Renal cortical epithelial cell (primary cell): ENCODE measurements around the gene NTRK1. TPM values are rescaled to one million over a fixed set of nuclear protein-coding genes. Genes with fewer than 3 reads are reported as not detected.
"Not testable (repeated sequence)": the region's sequence is repeated elsewhere in the genome, so short reads cannot be mapped to it uniquely, and the experiment has no call there.

Experiments used
- DNase-seq: peaks from one replicate; pipeline ENCODE4 v3.0.0-alpha.2; 2011; ENCODE audit warnings: low read depth
- total RNA-seq: library from RNA; depleted of rRNA; stranded (reverse); fragments of >200 nt; gene quantifications from 2 replicates; pipeline ENCODE4 v1.2.3, GENCODE V29; 2014

Gene NTRK1
- total RNA-seq, 1 donor from 2014 or later: not detected

DNA sequence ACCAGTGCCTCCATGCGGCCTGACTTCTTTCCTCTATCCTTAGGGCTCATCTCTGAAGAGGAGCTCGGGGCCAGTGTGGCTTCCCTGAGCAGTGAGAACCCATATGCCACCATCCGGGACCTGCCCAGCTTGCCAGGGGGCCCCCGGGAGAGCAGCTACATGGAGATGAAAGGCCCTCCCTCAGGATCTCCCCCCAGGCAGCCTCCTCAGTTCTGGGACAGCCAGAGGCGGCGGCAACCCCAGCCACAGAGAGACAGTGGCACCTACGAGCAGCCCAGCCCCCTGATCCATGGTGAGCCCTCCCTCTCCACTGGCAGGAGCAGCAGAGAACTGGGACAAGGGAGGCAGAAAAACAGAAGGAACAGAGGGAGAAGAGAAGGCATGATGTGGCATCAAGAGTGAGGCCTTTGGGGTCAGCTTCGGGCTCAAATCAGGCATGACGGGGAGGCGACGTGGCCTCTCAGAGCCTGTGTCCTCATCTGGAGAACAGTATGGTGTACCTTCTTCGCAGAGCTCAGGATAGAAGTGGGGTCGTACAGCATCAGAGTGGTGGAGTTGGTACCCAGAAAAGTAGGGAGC, 53.2 kb downstream of the NTRK1 start:
- no peak for DNase-seq

DNA sequence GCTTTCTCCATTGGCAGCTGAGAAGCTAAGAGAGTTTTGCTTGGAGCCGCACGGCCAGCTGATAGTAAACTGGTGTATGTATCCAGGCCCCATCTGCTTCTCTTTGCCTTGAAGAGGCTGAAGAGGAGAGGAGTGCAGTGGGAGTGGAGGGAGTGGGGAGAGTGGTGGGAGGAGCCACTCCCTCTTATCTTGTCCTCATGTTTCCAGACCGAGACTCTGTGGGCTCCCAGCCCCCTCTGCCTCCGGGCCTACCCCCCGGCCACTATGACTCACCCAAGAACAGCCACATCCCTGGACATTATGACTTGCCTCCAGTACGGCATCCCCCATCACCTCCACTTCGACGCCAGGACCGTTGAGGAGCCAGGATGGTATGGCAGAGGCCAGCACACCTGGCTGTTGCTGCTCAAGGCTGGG, 53.8 kb downstream of the NTRK1 start:
- DNase-seq: no peak

DNA sequence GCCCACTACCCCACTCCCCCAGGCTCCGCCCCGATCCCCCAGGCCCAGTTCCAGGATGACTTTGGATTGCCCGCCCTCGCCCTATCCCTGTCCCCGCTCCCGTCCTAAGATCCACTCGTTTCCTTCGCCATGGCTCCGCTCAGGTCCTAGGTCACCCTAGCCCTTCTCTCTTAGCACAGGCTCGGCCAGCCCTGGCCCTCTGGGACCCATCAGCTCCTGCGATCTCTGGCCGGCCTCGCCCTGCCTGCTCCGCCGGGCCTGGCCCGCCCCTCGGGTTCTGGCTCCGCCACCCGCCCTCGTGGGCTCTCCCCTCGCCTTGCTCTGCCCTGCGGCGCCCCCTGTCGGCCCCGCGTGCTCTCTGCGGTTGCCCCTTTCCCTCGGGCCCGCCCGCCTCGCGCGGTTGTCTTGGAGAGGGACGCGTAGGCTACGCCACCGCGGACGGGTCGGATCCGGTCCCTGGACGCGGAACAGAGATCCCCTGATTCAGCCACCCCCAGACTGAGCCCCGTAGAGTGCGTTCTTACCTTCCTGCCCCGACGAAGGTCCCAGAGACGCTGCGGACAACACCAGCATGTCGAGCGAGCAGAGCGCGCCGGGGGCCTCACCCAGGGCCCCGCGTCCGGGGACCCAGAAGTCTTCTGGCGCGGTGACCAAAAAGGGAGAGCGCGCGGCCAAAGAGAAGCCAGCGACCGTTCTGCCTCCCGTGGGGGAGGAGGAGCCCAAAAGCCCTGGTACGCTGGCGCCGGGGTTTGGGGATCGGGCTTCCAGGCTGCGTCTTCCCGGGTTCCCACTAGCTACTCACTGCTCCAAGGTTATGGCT, 59.8 kb downstream of the NTRK1 start, which contains the start of gene LRRC71:
Gene LRRC71 (plus strand): TSS at position 400 of the 820 bp plus-strand sequence. CDS start 172 bp downstream, at position 572.
- DNase-seq: peak; percentile 27

DNA sequence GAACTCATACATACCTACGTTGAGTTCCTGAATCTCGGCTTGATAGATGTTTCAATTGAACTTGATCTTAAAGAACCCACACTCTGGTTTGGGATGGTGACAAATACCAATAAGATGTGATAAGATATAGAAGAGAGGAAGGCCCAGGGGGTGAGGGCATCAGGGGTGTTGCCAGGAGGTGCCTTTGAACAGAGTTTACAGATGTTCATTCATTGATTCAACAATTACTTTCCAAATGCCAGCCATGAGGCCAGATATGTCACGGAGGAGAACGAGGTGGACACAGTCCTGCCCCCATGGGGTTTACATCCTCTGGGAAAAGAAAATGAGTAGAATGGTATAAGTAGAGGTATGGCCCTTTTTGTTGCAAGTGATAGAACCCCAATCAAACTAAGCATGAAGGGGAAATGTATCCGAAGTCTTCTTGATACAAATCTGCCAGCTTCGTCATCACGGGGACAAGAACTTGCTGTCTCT, 60.4 kb downstream of the NTRK1 start:
- DNase-seq: no peak

DNA sequence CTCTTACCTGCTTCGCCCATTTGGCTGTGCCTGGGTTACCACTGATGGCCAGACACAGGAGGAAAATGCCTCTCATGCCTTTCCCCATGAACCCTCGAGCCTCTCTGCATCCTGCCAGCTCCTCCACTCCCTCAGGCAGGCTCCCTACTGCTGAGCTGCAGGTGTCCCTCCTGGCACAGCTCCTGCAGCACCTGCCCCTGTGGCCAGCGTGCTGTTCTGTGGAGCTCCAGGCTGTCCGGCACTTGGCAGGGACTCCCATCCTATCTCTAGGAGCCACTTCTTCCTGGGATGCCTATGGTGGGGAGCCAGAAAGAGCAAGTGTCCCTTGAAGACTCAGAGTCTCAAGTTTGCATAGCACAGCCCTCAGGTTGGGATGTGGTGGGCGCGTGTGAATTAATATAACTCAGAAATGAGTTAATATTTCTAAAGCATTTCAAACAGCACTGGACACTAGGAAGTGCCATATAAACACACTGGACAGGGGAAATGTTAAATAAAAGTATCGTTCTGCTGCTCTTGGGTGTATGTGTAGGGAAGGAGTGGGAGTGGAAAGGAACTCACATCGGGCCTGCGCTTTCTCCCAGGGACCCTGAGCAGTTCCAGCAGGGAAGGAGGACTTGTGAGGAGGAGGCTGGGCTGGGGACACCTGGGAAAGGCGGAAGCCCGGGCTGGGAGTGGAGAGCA, 62.5 kb downstream of the NTRK1 start:
- DNase-seq: no peak

DNA sequence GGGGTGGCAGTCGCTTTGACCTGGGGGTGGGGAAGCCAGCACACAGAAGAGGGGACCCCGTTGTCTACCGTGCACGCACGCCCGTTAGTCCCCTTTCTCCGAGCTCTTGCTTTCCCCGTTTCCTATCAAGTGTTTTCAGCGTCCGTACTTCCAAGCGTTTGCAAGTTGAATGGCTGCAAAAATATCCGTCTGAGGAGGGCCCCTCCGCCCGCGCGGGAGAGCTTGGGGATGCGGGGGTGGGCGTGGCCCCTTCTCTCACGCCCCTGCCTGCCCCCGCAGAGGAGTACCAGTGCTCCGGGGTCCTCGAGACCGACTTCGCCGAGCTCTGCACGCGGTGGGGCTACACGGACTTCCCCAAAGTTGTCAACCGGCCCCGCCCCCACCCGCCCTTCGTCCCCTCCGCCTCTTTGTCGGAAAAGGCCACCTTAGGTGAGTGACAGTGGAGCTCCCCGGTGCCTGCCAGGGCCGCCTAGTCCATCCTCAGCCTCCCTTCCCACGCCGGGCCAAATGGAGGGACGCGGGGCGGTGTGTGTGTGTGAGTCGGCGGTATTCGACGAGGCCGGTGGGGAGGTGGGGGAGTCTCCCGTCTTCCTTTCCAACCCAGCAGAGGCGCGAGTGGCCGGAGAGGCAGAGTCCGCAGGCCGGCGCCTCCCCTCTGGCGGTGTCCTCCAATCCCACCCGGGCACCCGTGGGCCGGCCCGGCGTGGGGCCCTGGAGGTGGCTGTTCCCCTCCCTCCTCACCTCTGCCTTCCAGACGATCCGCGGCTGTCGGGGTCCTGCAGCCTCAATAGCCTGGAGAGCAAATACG, 63.2 kb downstream of the NTRK1 start:
- DNase-seq: no peak

DNA sequence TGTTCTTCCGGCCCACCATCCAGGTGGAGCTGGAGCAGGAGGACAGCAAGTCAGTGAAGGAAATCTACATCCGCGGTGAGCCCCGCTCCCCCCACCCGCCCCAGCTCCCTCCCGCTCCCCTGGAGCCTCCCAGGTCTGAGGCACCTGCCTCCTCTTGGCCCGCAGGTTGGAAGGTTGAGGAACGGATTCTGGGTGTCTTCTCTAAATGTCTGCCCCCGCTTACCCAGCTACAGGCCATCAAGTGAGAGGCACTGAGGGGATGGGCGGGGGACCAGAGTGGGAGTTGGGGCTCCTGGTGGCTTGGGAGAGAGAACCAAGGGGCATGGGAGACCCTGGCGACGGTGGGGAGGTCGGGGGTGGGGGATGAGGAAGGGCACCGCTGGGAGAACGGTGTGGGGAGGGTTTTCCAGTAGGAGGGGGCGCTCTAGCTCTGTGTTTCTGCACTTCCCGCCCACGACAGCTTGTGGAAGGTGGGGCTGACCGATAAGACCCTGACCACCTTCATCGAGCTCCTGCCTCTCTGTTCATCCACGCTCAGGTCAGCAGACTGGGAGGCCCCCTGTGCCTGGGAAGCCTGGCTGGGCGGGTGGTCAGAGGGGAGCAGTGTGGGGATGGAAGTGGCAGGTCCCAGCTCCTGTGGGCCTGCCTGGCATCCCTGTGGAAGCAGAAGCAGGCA, 64.0 kb downstream of the NTRK1 start:
- no peak for DNase-seq

DNA sequence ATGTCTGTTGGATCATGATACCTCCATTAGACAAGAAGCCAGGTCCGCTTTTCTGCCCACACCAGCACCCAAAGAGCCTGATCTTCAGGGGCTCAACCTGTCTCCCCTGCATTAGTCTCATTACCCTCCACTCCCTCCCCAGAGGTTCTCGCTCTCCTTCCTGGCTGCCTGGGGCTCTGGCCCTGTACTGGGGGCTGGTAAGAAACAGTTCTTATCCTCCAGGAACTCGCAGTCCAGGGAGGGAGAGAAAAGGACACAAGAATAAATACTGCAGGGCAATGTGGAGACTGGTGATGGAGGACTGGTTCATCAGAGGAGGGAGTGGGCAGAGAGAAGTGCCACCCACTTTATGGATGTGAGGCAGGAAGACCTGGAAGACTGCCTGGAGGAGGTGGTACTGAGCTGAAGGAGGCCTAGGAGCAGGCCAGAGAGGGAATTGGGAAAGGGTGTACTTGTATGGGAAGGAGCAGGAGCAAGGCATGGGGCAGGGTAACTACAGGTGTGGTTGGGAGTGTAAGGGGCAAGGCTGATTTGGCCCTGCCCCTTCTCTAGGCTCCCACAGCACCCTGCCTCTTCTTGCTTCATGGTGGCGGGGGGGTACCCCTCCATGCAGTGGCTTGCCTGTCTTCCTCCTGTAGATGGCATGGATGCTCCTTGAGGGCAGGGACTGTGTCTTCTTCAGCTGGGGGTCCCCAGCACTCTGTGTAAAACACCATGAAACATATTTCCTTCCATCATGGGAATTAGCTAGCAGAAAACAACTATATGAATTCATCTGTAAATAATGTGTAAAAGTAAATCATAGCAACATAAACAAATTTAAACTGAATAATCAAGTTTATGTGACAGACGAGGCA, 64.7 kb downstream of the NTRK1 start:
- DNase-seq: no peak

DNA sequence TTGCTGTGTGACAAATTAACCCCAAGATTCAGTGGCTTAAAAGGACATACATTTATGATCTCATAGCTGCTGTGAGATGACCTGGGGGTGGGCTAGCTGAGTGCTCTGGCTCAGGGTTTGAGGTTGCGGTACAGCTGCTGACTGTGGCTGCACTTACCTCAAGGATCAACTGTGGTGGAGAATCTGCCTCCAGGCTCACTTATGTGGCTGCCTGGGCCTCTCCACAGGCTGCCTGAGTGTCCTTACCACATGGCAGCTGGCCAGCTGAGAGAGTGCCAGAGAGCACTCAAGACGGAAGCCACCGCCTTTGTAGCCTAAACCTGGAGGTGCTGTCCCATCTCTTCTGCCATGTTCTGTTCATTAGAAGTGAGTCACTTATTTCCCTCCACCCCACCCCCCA, 65.5 kb downstream of the NTRK1 start:
- peak; percentile 45 for DNase-seq

DNA sequence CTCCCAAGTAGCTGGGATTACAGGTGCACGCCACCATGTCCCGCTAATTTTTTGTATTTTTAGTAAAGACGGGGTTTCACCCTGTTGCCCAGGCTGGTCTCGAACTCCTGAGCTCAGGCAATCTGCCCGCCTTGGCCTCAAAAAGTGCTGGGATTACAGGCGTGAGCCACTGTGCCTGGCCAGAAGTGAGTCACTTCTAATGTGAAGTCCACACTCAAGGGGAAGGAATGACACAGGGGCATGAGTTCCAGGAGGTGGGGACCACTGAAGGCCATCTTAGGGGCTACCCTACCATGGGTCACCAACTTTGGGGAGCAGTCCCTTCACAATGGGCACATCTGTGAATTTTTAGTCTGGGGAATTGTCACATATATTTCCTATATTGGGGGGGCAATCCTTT, 66.0 kb downstream of the NTRK1 start:
- DNase-seq: not testable (repeated sequence)

DNA sequence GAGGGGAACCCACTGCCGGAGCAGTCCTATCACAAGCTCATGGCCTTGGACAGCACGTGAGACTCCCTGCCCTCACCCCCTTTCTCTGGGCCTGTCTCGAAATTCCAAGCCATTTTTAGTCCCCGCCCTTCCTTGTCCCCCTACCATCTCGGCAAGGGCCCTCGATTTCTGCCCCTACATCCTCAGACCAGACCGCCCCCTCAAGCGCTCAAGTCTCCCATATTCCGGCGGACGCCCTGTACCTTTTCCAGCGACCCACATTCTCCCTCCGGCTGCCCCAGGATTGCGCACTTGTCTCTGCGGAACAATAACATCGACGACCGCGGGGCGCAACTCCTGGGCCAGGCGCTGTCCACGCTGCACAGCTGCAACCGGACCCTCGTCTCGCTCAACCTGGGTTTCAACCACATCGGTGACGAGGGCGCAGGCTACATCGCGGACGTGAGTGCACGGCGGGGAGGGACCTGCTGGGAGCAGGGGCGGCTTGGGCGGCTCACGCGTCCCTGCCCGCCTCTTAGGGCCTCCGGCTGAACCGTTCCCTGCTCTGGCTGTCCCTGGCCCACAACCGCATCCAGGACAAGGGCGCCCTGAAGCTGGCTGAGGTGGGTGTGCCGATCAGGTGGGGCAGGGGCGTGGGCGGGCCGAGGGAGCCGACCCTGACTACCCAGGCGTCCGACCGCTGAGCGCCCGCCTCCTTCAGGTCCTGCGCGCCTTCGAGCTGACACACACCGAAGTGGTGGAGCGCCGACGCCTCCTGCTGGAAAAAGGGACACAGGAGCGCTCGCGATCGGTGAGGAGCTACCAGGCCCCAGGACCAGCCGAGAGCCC, 66.8 kb downstream of the NTRK1 start:
- peak; percentile 36 for DNase-seq

DNA sequence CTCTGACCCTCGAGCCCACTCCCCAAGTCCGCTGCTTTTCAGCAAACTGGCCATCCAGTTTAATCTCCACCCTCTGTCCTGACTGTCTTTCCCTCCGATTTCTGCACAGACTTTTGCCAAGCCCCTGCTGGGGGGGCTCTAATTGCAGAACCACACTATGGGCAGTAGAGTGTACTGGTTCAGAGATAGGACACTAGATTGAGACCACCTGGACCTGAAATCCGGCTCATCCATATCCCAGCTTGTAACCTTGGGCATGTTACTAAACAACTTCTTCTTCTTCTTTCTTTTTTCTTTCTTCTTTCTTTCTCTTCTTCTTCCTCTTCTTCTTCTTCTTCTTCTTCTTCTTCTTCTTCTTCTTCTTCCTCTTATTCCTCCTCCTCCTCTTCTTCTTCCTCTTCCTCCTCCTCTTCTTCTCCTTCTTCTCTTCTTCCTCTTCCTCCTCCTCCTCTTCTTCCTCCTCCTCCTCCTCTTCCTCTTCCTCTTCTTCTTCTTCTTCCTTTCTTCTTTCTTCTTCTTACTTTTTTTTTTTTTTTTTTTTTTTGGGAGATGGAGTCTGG, 67.5 kb downstream of the NTRK1 start:
- DNase-seq: no peak

DNA sequence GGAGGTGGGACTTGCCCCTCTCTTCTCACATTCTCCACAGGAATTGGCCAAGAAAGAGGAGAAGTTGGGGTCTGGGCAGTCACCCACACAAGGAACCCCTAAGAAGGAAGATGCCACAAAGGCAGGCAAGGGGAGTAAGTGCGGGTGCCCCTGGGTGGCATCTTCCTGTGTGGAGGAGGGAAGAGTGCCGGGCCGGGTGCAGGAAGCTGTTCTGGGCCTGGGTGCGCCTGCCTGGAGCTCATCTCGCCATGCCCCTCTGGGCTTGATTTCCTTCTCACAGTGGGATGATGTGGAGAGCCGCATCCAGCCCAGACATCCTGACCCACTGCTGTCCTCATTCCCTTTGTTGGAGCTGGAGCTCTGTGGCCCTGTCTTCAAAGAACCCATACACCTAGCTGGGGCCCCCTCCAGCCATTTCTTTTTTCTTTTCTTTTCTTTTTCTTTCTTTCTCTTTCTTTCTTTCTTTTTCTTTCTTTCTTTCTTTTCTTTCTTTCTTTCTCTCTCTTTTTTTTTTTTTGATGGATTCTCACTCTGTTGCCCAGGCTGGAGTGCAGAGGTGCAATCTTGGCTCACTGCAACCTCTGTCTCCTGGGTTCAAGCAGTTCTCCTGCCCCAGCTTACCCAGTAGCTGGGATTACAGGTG, 69.1 kb downstream of the NTRK1 start:
- no peak for DNase-seq

DNA sequence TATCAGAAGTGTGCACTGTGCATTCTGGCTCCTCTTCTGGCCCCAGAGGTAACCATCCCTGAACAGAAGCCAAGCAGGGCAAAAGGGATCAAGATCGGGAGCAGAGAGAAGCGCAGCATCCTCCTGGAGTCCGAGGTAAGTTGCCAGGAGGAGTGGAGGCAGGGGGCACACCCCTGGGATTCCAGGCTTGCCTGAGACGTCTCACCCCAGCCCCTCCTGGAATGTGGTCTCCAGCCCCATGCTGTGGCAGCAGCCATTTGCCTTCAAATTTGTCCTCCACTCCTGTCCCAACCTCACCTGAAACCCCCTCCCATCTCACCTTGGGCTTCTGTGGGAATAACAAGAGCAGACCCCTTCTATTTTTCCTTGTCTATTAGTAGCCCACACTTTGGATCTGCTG, 69.8 kb downstream of the NTRK1 start:
- no peak for DNase-seq
